HL-60 (cell line): Measurements from ENCODE around the gene ENDOG.

Experiments used
- GABPA ChIP-seq: IDR thresholded peaks from 2 replicates; pipeline ENCODE4 v1.6.1; 2012; ENCODE audit warnings: low read depth
- POLR2AphosphoS5 ChIP-seq: IDR thresholded peaks from 2 replicates; pipeline ENCODE4 v1.6.1; 2012; ENCODE audit warnings: low read depth
- REST ChIP-seq: IDR thresholded peaks from 2 replicates; pipeline ENCODE4 v1.6.1; 2012; ENCODE audit warnings: low read depth; ENCODE audit not compliant: insufficient replicate concordance
- TF ChIP-seq, protein P1 (sequence below): IDR thresholded peaks from one replicate; pipeline ENCODE4 v1.5.1; 2011; ENCODE audit warnings: low read length, control low read depth, inconsistent platforms; ENCODE audit not compliant: insufficient read depth

DNA sequence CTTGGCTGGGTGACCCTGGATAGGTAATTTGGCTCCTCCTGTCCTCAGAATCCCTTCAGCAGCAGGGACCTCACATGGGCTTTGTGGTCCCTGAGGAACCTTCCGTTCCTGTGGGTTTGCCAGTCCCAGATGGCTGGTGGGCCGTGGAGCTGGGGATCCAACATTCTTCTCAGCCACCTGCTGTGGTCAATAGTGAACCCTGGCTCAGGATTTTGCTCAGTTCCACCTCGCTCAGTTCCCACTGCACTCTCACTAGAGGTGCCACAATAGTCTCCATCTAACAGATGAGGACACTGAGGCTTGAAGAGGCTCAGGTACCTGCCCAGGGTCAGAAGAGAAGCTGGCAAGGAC is 28.4 kb downstream of the ENDOG start:
- TF ChIP-seq, protein P1, sequence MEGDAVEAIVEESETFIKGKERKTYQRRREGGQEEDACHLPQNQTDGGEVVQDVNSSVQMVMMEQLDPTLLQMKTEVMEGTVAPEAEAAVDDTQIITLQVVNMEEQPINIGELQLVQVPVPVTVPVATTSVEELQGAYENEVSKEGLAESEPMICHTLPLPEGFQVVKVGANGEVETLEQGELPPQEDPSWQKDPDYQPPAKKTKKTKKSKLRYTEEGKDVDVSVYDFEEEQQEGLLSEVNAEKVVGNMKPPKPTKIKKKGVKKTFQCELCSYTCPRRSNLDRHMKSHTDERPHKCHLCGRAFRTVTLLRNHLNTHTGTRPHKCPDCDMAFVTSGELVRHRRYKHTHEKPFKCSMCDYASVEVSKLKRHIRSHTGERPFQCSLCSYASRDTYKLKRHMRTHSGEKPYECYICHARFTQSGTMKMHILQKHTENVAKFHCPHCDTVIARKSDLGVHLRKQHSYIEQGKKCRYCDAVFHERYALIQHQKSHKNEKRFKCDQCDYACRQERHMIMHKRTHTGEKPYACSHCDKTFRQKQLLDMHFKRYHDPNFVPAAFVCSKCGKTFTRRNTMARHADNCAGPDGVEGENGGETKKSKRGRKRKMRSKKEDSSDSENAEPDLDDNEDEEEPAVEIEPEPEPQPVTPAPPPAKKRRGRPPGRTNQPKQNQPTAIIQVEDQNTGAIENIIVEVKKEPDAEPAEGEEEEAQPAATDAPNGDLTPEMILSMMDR: no peak
- TF ChIP-seq REST: no peak
- TF ChIP-seq POLR2AphosphoS5: no peak
- no peak for TF ChIP-seq GABPA
